ENCODE results near the gene KLHL13.

- TF ChIP-seq CTCF (IDR thresholded peaks at IDR 0.05; ENCODE audit: borderline replicate concordance, extremely low read depth, low read length, poor library complexity, severe bottlenecking) (no peak), EZH2 (IDR thresholded peaks at IDR 0.05; ENCODE audit: borderline replicate concordance, low read depth, low read length, severe bottlenecking) (no peak)
Observed at GRCh38 chrX:118116713-118117550, at the start of gene KLHL13.

Measured in DND-41 (cell line).